ENCODE measurements around the gene AVP. TPM values are rescaled to one million over a fixed set of nuclear protein-coding genes. Genes with fewer than 3 reads are reported as not detected.
A peak's percentile ranks its signal among the peaks of the same experiment; 100 is the strongest.

Gene AVP
- total RNA-seq, 2 experiments from 2014 or later, result not detected

DNA sequence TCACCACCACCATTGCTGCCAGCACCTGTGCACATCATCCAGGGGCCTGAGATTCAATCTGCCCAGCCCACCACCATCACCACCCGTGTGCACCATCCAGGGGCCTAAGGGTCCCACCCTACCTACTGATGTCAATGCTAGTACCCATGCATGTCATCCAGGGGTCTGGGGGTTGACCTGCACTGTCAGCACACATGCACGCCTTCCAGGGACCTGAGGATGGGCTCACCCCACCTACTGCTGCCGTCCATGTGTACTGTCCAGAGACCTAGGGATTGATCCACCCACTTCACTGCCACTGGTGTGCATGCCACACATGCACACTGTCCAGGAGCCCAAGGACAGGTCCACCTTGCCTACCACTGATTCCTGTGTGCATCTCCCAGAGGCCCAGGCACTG, 25.0 kb downstream of the AVP start:
- no peak for DNase-seq
- ChIA-PET CTCF (no interaction called here), POLR2A (no interaction called here)
- Mint-ChIP-seq H3K27ac (no peak overlapping the region), H3K4me1 (ENCODE audit: low read depth) (peaks cover 10% of the 10 kb centered on the region), H3K36me3 (no peaks in the 10 kb centered on the region), H3K9me3 (no peaks in the 10 kb centered on the region), H3K4me3 (no peak overlapping the region), H3K27me3 (no peaks in the 10 kb centered on the region)
- intact Hi-C loops (cut with micrococcal nuclease), result no loop called here

DNA sequence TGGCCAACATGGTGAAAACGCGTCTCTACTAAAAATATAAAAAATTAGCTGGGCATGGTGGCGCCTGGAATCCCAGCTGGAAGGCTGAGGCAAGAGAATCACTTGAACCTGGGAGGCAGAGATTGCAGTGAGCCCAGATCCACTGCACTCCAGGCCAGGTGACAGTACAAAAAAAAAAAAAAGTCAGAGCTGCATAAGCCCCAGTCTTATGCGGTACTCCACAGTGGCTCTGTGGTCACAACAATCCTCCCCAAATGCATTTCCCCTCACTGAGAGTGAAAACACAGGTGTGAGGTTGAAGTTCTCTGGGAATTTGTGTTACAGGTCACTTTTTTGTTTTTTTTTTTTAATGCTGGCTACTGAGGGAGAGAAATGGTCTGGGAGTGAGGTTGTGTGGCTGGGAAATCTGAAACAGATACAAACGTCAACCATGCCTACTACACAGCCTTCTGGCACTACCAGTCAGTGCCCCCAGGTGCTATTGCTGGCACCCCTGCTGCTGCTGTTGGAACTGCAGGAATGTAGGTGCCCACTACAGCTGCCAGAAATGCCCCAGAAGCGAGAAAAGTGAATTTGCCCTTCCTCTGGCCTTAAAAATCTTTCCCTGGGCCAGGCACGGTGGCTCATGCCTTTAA, 33.0 kb downstream of the AVP start:
- POLR2A ChIA-PET, result interaction anchor here (0.5 to 1.1 kb wide), 2 partner anchors 12 to 41 kb away, joined by 3 read pairs; no protein-coding TSS in a partner anchor
- no peaks in the 10 kb centered on the region for H3K9me3 Mint-ChIP-seq

DNA sequence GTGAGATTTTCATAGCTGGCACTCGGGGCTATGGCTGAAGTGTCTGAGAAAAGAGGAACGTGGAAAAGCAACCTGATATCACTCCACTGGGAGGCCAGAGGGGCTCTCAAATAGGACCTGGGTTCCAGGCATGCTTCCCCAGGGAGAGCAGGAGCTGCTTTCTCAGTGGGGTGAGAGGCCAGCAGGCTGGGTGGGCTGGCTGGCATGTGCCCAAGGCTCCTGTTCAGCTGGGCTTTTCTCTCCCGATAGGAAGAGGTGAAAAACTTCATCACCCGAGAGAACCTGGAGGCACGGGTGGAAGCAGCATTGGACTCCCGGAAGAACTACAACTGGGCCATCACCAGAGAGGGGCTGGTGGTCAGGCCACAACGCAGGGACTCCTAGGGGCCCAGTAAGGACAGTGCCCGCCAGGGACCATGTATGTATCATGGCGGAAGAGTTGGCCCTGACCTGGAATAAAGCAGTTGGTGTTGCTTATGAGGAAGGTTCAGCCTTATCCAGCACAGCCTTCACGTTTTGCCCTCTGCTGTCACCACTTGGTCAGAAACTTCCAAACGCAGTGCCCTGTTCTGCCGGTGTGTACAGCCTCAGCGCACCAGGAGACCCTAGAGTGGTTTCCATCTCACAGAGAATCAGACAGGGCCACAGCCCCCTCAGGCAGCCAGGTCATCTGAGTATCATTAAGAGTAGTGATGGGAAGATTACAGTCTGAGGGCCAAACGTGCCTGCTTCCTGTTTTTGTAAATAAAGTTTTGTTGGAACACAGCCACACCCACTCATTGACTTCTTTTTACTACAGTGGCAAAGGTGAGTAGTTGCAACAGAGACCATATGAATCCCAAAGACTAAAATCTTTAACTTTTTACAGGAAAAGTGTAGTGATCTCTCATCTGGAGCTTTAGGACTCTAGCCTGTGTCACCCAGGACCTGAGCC, 36.8 kb downstream of the AVP start:
- no peaks in the 10 kb centered on the region for H3K27me3 Mint-ChIP-seq
- intact Hi-C loops (cut with micrococcal nuclease), result loop anchor here (5.0 kb wide), 1 partner anchor 110 kb away; the partner anchor contains the start of genes FASTKD5 and UBOX5
- peak overlapping the region; percentile 74 for H3K27ac Mint-ChIP-seq
- H3K4me3 Mint-ChIP-seq, result peak overlapping the region; percentile 97
- POLR2A ChIA-PET, result interaction anchor here (1.1 to 1.6 kb wide), 3 partner anchors 17 to 359 kb away, joined by 3 to 6 read pairs (median 4); no protein-coding TSS in a partner anchor
- peaks cover 38% of the 10 kb centered on the region for H3K36me3 Mint-ChIP-seq
- no peak for DNase-seq
- CTCF ChIA-PET, result no interaction called here
- peaks cover 35% of the 10 kb centered on the region for H3K4me1 Mint-ChIP-seq (ENCODE audit: low read depth)
- H3K9me3 Mint-ChIP-seq, result no peaks in the 10 kb centered on the region

More for the DNA sequence above, 33.0 kb downstream of the AVP start:
- Mint-ChIP-seq H3K4me1 (ENCODE audit: low read depth) (peaks cover 29% of the 10 kb centered on the region), H3K27me3 (no peaks in the 10 kb centered on the region), H3K36me3 (peaks cover 33% of the 10 kb centered on the region), H3K27ac (peak overlapping the region; percentile 23), H3K4me3 (no peak overlapping the region)
- DNase-seq, result no peak
- CTCF ChIA-PET, result interaction anchor here (1.1 kb wide), 1 partner anchor 265 kb away, joined by 3 read pairs; no protein-coding TSS in a partner anchor
- intact Hi-C loops (cut with micrococcal nuclease), result no loop called here

DNA sequence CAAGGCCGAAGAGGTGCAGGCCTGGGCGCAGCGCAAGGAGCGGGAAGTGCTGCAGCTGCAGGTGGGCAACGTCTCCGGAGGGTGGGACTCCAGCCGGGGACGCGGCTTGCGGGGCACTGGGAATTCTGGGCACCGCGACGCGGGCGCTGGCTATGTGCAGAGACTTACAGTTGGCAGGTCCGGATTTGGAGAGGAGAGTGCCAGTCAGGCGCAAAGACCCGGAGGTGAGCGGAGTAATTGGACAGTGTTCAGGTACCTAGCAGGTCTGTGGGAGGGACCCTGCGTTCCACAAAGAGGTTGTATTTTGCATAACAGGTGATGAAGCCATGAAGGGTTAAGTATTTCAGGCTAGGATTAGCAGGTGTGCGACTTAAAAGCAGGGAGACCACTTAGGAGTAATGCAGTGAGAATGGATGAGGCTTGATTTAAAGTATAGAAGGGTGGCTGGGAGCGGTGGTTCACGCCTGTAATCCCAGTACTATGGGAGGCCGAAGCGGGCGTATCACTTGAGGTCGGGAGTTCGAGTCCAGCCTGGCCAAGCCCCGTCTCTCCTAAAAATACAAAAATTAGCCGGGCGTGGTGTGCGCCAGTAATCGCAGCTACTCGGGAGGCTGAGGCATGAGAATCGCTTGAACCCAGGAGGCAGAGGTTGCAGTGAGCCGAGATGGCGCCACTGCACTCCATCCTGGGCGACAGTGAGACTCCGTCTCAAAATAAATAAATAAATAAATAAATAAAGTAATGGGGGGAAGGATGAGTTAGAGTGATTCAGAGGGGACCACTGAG, 37.7 kb downstream of the AVP start:
- CTCF ChIA-PET, result interaction anchor here (0.5 kb wide), 1 partner anchor 70 kb away, joined by 3 read pairs; no protein-coding TSS in a partner anchor
- Mint-ChIP-seq H3K27me3 (no peaks in the 10 kb centered on the region), H3K9me3 (no peaks in the 10 kb centered on the region), H3K27ac (peak overlapping the region; percentile 89), H3K4me1 (ENCODE audit: low read depth) (peaks cover 35% of the 10 kb centered on the region), H3K4me3 (peak overlapping the region; percentile 97), H3K36me3 (peaks cover 38% of the 10 kb centered on the region)
- intact Hi-C loops (cut with micrococcal nuclease), result loop anchor here (5.0 kb wide), 1 partner anchor 110 kb away; the partner anchor contains the start of genes FASTKD5 and UBOX5
- POLR2A ChIA-PET, result interaction anchor here (1.1 to 1.6 kb wide), 3 partner anchors 16 to 358 kb away, joined by 3 to 6 read pairs (median 4); no protein-coding TSS in a partner anchor
- peak; percentile 38 for DNase-seq

DNA sequence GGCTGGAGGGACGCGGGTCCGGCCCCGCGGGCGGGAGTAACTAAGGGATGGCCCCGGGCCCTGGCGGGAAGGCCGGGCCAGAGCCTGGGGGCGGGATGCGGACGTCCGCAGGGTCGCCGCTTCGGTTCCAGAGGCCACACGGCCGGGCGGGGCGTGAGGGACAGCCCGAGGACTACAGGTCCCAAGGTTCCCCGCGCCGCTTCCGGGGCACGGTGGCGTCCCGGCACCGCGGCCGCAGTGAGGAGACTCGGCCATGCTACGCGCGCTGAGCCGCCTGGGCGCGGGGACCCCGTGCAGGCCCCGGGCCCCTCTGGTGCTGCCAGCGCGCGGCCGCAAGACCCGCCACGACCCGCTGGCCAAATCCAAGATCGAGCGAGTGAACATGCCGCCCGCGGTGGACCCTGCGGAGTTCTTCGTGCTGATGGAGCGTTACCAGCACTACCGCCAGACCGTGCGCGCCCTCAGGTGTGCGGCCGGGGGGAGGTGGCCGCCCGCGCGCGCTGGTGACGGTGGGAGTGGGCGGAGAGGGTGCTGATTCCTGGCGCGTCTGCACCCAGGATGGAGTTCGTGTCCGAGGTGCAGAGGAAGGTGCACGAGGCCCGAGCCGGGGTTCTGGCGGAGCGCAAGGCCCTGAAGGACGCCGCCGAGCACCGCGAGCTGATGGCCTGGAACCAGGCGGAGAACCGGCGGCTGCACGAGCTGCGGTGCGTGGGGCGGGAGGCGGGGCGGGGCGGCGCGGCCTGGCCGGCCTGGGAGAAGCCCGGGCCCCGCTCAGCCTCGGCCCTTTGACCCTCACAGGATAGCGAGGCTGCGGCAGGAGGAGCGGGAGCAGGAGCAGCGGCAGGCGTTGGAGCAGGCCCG, 38.5 kb downstream of the AVP start, which contains the start of gene MRPS26:
Gene MRPS26, plus strand, starts transcription at position 237 of the 861 bp plus-strand sequence. Its CDS starts 17 bp downstream, at position 254.
- CTCF ChIA-PET, result interaction anchor here (0.9 to 1.8 kb wide), 4 partner anchors 8 to 45 kb away, joined by 3 to 5 read pairs (median 4); no protein-coding TSS in a partner anchor

GRCh38 chr20:3045042-3045815, 39.3 kb downstream of the AVP start:
- peaks cover 30% of the 10 kb centered on the region for H3K4me1 Mint-ChIP-seq (ENCODE audit: low read depth)
- no peaks in the 10 kb centered on the region for H3K9me3 Mint-ChIP-seq
- peak overlapping the region; percentile 89 for H3K27ac Mint-ChIP-seq
- CTCF ChIA-PET, result interaction anchor here (0.9 to 1.8 kb wide), 4 partner anchors 8 to 44 kb away, joined by 3 to 5 read pairs (median 4); no protein-coding TSS in a partner anchor
- peak; percentile 73 for DNase-seq
- POLR2A ChIA-PET, result interaction anchor here (0.8 to 1.3 kb wide), 4 partner anchors 9 to 33 kb away, joined by 3 to 10 read pairs (median 4); no protein-coding TSS in a partner anchor
- intact Hi-C loops (cut with micrococcal nuclease), result loop anchor here (1.0 to 5.0 kb wide), 2 partner anchors 31 to 112 kb away; partner anchors contain the start of genes FASTKD5 and UBOX5
- H3K36me3 Mint-ChIP-seq, result peaks cover 37% of the 10 kb centered on the region
- no peaks in the 10 kb centered on the region for H3K27me3 Mint-ChIP-seq
- H3K4me3 Mint-ChIP-seq, result peak overlapping the region; percentile 97

More for the DNA sequence above, 38.5 kb downstream of the AVP start, which contains the start of gene MRPS26:
- peak within 1 kb of the TSS; percentile 89 for H3K27ac Mint-ChIP-seq
- peaks cover 33% of the 10 kb centered on the region for H3K4me1 Mint-ChIP-seq (ENCODE audit: low read depth)
- H3K4me3 Mint-ChIP-seq, result peak within 1 kb of the TSS; percentile 97
- POLR2A ChIA-PET, result interaction anchor here (0.8 to 1.6 kb wide), 5 partner anchors 10 to 34 kb away, joined by 3 to 10 read pairs (median 4); no protein-coding TSS in a partner anchor
- intact Hi-C loops (cut with micrococcal nuclease), result loop anchor here (1.0 to 5.0 kb wide), 2 partner anchors 32 to 111 kb away; partner anchors contain the start of genes FASTKD5 and UBOX5
- peaks cover 38% of the 10 kb centered on the region for H3K36me3 Mint-ChIP-seq
- peak; percentile 89 for DNase-seq
- no peaks in the 10 kb centered on the region for H3K9me3 Mint-ChIP-seq
- H3K27me3 Mint-ChIP-seq, result no peaks in the 10 kb centered on the region

- intact Hi-C loops (cut with micrococcal nuclease), result no loop called here
- peak overlapping the region; percentile 39 for H3K4me3 Mint-ChIP-seq
- H3K36me3 Mint-ChIP-seq, result peaks cover 35% of the 10 kb centered on the region
- no peaks in the 10 kb centered on the region for H3K27me3 Mint-ChIP-seq
- H3K4me1 Mint-ChIP-seq (ENCODE audit: low read depth), result peaks cover 28% of the 10 kb centered on the region
- DNase-seq, result no peak
- ChIA-PET CTCF (interaction anchor here (1.2 to 1.8 kb wide), 2 partner anchors 9 to 43 kb away, joined by 3 to 5 read pairs; no protein-coding TSS in a partner anchor), POLR2A (interaction anchor here (1.3 kb wide), 1 partner anchor 29 kb away, joined by 10 read pairs; no protein-coding TSS in a partner anchor)
- no peaks in the 10 kb centered on the region for H3K9me3 Mint-ChIP-seq
- peak overlapping the region; percentile 42 for H3K27ac Mint-ChIP-seq
These were observed 40.1 kb downstream of the AVP start for GRCh38 chr20:3044336-3044965.

GRCh38 chr20:3043322-3043721, 41.2 kb downstream of the AVP start, which contains the start of gene GNRH2:
TSS of gene GNRH2 (plus strand) at chr20:3043622. CDS start at chr20:3044415, 793 bp downstream.
- Mint-ChIP-seq H3K4me1 (ENCODE audit: low read depth) (peaks cover 26% of the 10 kb centered on the region), H3K9me3 (no peaks in the 10 kb centered on the region), H3K4me3 (peak within 1 kb of the TSS; percentile 39), H3K36me3 (peaks cover 30% of the 10 kb centered on the region), H3K27me3 (no peaks in the 10 kb centered on the region), H3K27ac (peak within 1 kb of the TSS; percentile 75)
- ChIA-PET CTCF (interaction anchor here (1.4 kb wide), 1 partner anchor 10 kb away, joined by 5 read pairs; no protein-coding TSS in a partner anchor), POLR2A (interaction anchor here (0.6 to 0.8 kb wide), 2 partner anchors 28 to 192 kb away, joined by 3 read pairs; no protein-coding TSS in a partner anchor)
- no peak for DNase-seq
- intact Hi-C loops (cut with micrococcal nuclease), result no loop called here

DNA sequence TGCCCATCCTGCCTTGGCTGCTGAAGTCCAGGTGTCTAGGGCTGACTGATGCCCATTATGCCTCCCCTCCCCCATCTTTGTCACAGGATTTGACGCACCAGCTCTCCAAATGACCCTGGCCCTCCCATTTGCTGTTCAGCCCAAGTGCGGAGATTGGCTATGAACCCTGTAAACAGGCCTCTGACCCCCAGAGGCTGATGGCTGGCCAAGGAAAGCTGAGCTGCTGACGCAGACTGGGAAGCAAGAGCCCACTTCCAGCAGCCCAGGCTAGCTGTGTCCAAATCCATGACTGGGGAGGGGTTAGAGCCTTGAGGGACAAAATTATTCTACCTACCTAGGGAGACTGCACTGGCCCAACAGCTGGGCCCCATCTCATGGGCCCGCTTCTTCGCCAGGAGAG, 41.9 kb downstream of the AVP start:
- no peaks in the 10 kb centered on the region for H3K9me3 Mint-ChIP-seq
- intact Hi-C loops (cut with micrococcal nuclease), result no loop called here
- H3K4me3 Mint-ChIP-seq, result no peak overlapping the region
- no peaks in the 10 kb centered on the region for H3K27me3 Mint-ChIP-seq
- peaks cover 19% of the 10 kb centered on the region for H3K4me1 Mint-ChIP-seq (ENCODE audit: low read depth)
- peaks cover 25% of the 10 kb centered on the region for H3K36me3 Mint-ChIP-seq
- no peak for DNase-seq
- H3K27ac Mint-ChIP-seq, result no peak overlapping the region
- ChIA-PET POLR2A (interaction anchor here (0.6 to 0.8 kb wide), 2 partner anchors 27 to 191 kb away, joined by 3 read pairs; no protein-coding TSS in a partner anchor), CTCF (interaction anchor here (1.4 kb wide), 1 partner anchor 11 kb away, joined by 5 read pairs; no protein-coding TSS in a partner anchor)

Measured in activated CD4-positive, alpha-beta memory T cell treated with anti-CD3 and anti-CD28 coated beads for 36 hours (primary cell).